CD4-positive, alpha-beta T cell treated with Interleukin-1 beta for 1 hour (primary cell): ENCODE measurements around the gene GOLT1A.
A peak's percentile ranks its signal among the peaks of the same experiment; 100 is the strongest.

ENCODE experiments used
- DNase-seq, 2 donors: peaks; one replicate each; pipeline ENCODE4 v3.0.0-alpha.2; 2020 to 2022

GOLT1A gene

GRCh38 chr1:204153667-204154066, 60.1 kb downstream of the GOLT1A start:
- DNase-seq, result no peak

DNA sequence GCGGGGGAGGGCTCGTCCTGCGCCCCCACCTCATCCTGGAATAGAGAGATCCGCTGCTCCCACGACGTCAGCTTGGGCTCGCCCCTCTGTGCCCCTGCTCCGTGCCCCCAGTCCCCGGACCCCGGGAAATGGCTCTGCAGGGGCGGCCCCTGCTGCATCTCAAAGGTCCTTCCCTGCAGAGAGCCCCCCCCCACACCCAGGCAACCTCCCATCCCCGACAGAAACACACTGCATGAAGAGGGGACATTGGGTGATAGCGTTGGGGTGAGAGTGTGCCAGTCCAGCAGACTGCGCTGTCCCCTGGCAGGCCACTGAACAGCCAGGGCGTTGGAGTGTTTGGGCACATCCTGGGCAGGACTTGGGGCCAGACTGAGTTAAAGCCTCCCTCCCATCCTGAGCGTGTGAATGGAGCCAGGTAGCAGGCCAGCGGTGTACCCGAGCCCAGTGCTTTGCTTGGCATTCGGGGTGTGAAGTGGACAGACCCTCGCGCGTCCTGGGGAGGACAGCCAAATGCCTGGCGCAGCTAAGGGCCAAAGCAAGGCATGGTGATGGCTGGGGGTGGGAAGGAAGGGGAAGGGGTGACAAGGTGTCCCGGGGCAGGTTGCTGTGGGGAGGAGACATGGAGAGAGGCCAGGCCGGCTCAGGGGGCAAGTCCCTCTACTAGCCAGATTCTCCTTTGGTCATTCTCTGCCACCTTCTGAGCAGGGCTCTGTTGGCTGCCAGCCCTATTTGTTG, 61.3 kb downstream of the GOLT1A start:
- no peak for DNase-seq

DNA sequence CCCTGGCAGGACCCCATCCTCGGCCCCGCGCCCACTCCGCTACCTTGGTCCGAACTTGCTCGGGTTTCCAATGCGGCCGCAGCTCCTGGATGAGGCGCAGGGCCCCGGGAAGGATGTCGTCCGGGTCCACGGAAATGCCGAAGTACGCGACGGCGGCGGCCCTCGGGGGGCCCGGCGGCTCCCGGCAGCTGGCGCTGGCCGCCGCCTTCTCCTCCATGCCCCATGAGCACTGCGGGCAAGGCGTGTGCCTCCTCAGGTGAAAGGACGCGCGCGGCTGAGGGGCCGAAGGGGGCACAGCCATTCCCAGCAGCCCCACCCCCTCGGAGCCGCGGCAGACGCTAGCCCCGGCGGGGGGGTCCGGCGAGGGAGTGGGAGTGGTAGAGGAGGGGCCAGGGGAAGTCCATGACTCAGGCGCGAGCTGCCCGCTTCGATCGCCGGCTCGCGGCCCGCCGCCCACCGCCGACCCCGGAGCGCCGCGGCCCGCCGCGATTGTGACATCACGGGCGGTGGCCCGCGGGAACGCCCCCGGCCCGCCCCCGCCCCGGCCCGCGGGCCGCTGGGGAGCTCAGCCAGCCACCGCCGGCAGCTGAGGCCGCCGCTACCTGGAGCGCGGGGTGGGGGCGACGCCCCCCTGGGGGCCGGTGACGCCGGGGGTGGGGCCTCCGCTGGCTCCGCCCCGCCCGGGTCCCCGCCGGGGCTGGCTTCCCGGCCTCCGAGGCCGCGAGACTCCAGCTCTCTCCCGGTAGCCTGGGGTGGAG, 62.1 kb downstream of the GOLT1A start, which contains the start of gene ETNK2:
Gene ETNK2, minus strand, starts transcription at position 493 of the 758 bp plus-strand sequence. Its CDS starts 192 bp downstream, at position 301.
- DNase-seq, result peak; percentile 68

DNA sequence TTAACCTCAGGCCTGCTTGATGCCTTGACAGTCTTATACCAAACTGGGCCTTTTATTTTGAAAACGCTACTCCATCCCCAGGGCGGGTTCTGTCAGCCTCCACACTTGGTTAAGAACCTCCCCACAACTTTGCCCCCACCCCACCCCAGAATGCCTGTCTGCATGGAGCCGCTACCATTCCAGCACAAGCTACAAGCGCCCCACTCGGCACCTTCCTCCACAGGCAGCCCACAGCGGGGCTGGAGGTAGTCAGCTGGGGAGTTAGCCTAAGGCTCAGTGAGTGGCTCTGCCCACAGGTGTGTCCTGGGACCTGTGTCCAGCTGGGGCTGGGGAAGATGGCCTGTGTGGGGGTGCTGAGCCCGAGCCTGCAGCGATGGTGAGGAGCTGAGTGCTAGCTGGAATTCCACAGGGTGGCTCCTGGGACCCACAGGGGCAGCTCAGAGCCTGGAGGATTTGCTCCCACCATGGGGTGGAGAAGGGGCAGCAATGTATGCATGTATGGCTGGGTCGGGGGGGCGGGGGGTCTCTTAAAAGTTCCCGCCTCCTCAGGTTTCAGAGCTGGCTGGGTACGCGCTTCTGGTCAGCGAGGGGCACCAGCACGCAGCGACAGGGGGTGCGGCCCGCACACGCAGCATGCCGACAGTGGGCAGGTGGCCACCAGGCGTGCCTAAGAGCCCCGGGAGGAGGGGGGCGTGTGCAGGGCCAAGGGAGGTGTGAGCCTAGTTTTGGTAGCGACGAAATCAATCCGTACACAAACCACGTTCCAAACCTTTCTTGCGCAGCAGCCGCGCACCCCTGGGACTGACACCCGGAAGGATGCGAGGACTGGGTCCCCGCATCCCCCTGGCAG, 62.9 kb downstream of the GOLT1A start:
- DNase-seq, result peak in 1 of 2 donors; percentile 4

- no peak for DNase-seq
Measured at GRCh38 chr1:204149635-204150565, 63.9 kb downstream of the GOLT1A start.

- DNase-seq, result no peak
Measured at GRCh38 chr1:204149107-204149506, 64.7 kb downstream of the GOLT1A start.
